ENCODE results near the gene QRICH2. TPM values are rescaled to one million over a fixed set of nuclear protein-coding genes. Genes with fewer than 3 reads are reported as not detected.

Gene QRICH2
- total and polyA plus RNA-seq, 2 donors from 2014 or later: 2.0 to 2.5 TPM

GRCh38 chr17:76267051-76267576, 41.0 kb downstream of the QRICH2 start:
- Histone ChIP-seq H3K9ac (ENCODE audit: low read length in 3 of 3) (peak overlapping the region in 2 of 3 donors; percentile 50 to 74), H3K36me3 (ENCODE audit: control insufficient read depth in 2 of 3, insufficient read depth in 3 of 3, low read length in 3 of 3) (no peaks in the 10 kb centered on the region), H3K27me3 (ENCODE audit: control insufficient read depth, insufficient read depth, low read length) (no peaks in the 10 kb centered on the region), H3K9me3 (ENCODE audit: control insufficient read depth in 2 of 3, insufficient read depth in 1 of 3, low read length in 3 of 3) (no peaks in the 10 kb centered on the region), H3K4me1 (ENCODE audit: control insufficient read depth in 2 of 3, insufficient read depth in 2 of 3, low read depth in 1 of 3, low read length in 3 of 3) (peaks cover 10 to 50% (median 38%) of the 10 kb centered on the region in 3 donors), H3K4me3 (ENCODE audit: low read length in 3 of 3) (peak overlapping the region; percentile 59 to 87 (median 72)), H3K27ac (ENCODE audit: low read depth in 2 of 2, low read length in 2 of 2) (peak overlapping the region; percentile 82 to 92)
- TF ChIP-seq CTCF (IDR thresholded peaks at IDR 0.05; ENCODE audit: borderline replicate concordance, extremely low read depth, insufficient read depth): no peak
- FAIRE-seq (no peak), DNase-seq (peak in 1 of 5 donors; percentile 47)
- intact Hi-C loops (cut with DNase I): no loop called here

GRCh38 chr17:76266244-76266938, 41.7 kb downstream of the QRICH2 start:
- peaks cover 10 to 49% (median 38%) of the 10 kb centered on the region in 3 donors for H3K4me1 ChIP-seq (ENCODE audit: control insufficient read depth in 2 of 3, insufficient read depth in 2 of 3, low read depth in 1 of 3, low read length in 3 of 3)
- TF ChIP-seq CTCF (IDR thresholded peaks at IDR 0.05; ENCODE audit: borderline replicate concordance, extremely low read depth, insufficient read depth): no peak

GRCh38 chr17:76265624-76266243, 42.3 kb downstream of the QRICH2 start:
- peak overlapping the region; percentile 82 to 92 for H3K27ac ChIP-seq (ENCODE audit: low read depth in 2 of 2, low read length in 2 of 2)
- H3K36me3 ChIP-seq (ENCODE audit: control insufficient read depth in 2 of 3, insufficient read depth in 3 of 3, low read length in 3 of 3): no peaks in the 10 kb centered on the region
- FAIRE-seq (no peak), DNase-seq (peak in 3 of 5 donors; percentile 76 to 94 (median 81))
- peaks cover 10 to 46% (median 35%) of the 10 kb centered on the region in 3 donors for H3K4me1 ChIP-seq (ENCODE audit: control insufficient read depth in 2 of 3, insufficient read depth in 2 of 3, low read depth in 1 of 3, low read length in 3 of 3)
- H3K9me3 ChIP-seq (ENCODE audit: control insufficient read depth in 2 of 3, insufficient read depth in 1 of 3, low read length in 3 of 3): no peaks in the 10 kb centered on the region
- no peak for TF ChIP-seq CTCF (IDR thresholded peaks at IDR 0.05; ENCODE audit: borderline replicate concordance, extremely low read depth, insufficient read depth)
- intact Hi-C loops (cut with DNase I): no loop called here
- H3K27me3 ChIP-seq (ENCODE audit: control insufficient read depth, insufficient read depth, low read length): no peaks in the 10 kb centered on the region
- H3K9ac ChIP-seq (ENCODE audit: low read length in 3 of 3): peak overlapping the region in 1 of 3 donors; percentile 74
- peak overlapping the region; percentile 64 to 87 (median 72) for H3K4me3 ChIP-seq (ENCODE audit: low read length in 3 of 3)

More at GRCh38 chr17:76266244-76266938, 41.7 kb downstream of the QRICH2 start:
- intact Hi-C loops (cut with DNase I): no loop called here
- DNase-seq (no peak), FAIRE-seq (no peak)
- Histone ChIP-seq H3K4me3 (ENCODE audit: low read length in 3 of 3) (peak overlapping the region; percentile 59 to 87 (median 72)), H3K27ac (ENCODE audit: low read depth in 2 of 2, low read length in 2 of 2) (peak overlapping the region; percentile 82 to 92), H3K27me3 (ENCODE audit: control insufficient read depth, insufficient read depth, low read length) (no peaks in the 10 kb centered on the region), H3K9me3 (ENCODE audit: control insufficient read depth in 2 of 3, insufficient read depth in 1 of 3, low read length in 3 of 3) (no peaks in the 10 kb centered on the region), H3K36me3 (ENCODE audit: control insufficient read depth in 2 of 3, insufficient read depth in 3 of 3, low read length in 3 of 3) (no peaks in the 10 kb centered on the region), H3K9ac (ENCODE audit: low read length in 3 of 3) (peak overlapping the region; percentile 48 to 74 (median 50))
